ENCODE measurements around the gene SNTA1. TPM values are rescaled to one million over a fixed set of nuclear protein-coding genes. Genes with fewer than 3 reads are reported as not detected.

The SNTA1 gene
- total and polyA plus RNA-seq, 9 of the 15 experiments (the other 6 are each of a cell fraction or from before 2014, with no cell fraction given), result 1.2 to 40.8 (median 20.3) TPM

GRCh38 chr20:33419140-33419974 lies 24.2 kb downstream of the SNTA1 start (continued):
- TF ChIP-seq, protein P1, sequence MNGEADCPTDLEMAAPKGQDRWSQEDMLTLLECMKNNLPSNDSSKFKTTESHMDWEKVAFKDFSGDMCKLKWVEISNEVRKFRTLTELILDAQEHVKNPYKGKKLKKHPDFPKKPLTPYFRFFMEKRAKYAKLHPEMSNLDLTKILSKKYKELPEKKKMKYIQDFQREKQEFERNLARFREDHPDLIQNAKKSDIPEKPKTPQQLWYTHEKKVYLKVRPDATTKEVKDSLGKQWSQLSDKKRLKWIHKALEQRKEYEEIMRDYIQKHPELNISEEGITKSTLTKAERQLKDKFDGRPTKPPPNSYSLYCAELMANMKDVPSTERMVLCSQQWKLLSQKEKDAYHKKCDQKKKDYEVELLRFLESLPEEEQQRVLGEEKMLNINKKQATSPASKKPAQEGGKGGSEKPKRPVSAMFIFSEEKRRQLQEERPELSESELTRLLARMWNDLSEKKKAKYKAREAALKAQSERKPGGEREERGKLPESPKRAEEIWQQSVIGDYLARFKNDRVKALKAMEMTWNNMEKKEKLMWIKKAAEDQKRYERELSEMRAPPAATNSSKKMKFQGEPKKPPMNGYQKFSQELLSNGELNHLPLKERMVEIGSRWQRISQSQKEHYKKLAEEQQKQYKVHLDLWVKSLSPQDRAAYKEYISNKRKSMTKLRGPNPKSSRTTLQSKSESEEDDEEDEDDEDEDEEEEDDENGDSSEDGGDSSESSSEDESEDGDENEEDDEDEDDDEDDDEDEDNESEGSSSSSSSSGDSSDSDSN (IDR thresholded peaks at IDR 0.05; ENCODE audit: borderline replicate concordance in 1 of 2, low read depth in 2 of 2, low read length in 2 of 2), result peak in 1 of 2 experiments; percentile 68; a peak in 1 of 4 replicates
- TF ChIP-seq CHAMP1 (IDR thresholded peaks at IDR 0.05) (no peak; the same call in 1 of the 2 replicates), FOXP4 (CRISPR knock-in tag; IDR thresholded peaks at IDR 0.05; ENCODE audit: borderline replicate concordance) (no peak), ZBTB43 (CRISPR knock-in tag; IDR thresholded peaks at IDR 0.05) (no peak), NFE2L1 (tag; IDR thresholded peaks at IDR 0.05; ENCODE audit: borderline replicate concordance, low read depth) (no peak), PRPF4 (IDR thresholded peaks at IDR 0.05; ENCODE audit: insufficient read depth, low read depth, low read length, poor library complexity, severe bottlenecking) (no peak), RUNX1 (IDR thresholded peaks at IDR 0.05; ENCODE audit: low read depth) (peak; percentile 79), HIVEP1 (CRISPR knock-in tag; IDR thresholded peaks at IDR 0.05) (no peak), ZFP30 (CRISPR knock-in tag; IDR thresholded peaks at IDR 0.05; ENCODE audit: borderline replicate concordance) (no peak), PTRF (tag; IDR thresholded peaks at IDR 0.05) (no peak)
- TF ChIP-seq, protein P2, sequence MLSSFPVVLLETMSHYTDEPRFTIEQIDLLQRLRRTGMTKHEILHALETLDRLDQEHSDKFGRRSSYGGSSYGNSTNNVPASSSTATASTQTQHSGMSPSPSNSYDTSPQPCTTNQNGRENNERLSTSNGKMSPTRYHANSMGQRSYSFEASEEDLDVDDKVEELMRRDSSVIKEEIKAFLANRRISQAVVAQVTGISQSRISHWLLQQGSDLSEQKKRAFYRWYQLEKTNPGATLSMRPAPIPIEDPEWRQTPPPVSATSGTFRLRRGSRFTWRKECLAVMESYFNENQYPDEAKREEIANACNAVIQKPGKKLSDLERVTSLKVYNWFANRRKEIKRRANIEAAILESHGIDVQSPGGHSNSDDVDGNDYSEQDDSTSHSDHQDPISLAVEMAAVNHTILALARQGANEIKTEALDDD (IDR thresholded peaks at IDR 0.05), result no peak
